ENCODE data around the gene ANKRD13D.

DNA sequence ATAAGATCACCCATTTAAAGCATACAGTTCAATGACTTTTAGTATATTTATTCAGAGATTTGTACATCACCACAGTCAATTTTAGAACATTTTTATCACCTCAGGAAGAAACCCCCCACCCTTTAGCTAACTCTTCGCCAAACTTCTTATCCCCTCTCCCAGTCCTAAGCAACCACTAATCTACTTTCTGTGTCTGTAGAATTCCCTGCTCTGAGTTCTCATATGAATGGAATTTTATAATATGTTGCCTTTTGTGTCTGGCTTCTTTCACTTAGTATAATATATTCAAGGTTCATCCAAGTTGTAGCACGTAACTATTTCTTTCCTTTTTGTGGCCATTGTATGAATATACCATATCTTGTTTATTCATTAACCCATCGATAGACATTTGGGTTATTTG lies 3.6 kb downstream of the ANKRD13D start:
- TF ChIP-seq POLR2AphosphoS5 (IDR thresholded peaks at IDR 0.05; ENCODE audit: low read depth, low read length) (no peak), YY1 (IDR thresholded peaks at IDR 0.05; ENCODE audit: low read depth) (no peak), NRF1 (IDR thresholded peaks at IDR 0.05; ENCODE audit: low read depth, low read length) (no peak), GATA2 (CRISPR knock-in tag; IDR thresholded peaks at IDR 0.05) (no peak), REST (IDR thresholded peaks at IDR 0.05; ENCODE audit: low read depth, low read length) (no peak), PBX3 (IDR thresholded peaks at IDR 0.05) (no peak), SMC3 (IDR thresholded peaks at IDR 0.05; ENCODE audit: low read depth, low read length) (no peak), FOXM1 (IDR thresholded peaks at IDR 0.05; ENCODE audit: low read depth) (no peak), EP300 (IDR thresholded peaks at IDR 0.05; ENCODE audit: borderline replicate concordance in 1 of 2, low read depth in 1 of 2, low read length in 1 of 2) (no peak), JUND (IDR thresholded peaks at IDR 0.05) (no peak)
- TF ChIP-seq, protein P1, sequence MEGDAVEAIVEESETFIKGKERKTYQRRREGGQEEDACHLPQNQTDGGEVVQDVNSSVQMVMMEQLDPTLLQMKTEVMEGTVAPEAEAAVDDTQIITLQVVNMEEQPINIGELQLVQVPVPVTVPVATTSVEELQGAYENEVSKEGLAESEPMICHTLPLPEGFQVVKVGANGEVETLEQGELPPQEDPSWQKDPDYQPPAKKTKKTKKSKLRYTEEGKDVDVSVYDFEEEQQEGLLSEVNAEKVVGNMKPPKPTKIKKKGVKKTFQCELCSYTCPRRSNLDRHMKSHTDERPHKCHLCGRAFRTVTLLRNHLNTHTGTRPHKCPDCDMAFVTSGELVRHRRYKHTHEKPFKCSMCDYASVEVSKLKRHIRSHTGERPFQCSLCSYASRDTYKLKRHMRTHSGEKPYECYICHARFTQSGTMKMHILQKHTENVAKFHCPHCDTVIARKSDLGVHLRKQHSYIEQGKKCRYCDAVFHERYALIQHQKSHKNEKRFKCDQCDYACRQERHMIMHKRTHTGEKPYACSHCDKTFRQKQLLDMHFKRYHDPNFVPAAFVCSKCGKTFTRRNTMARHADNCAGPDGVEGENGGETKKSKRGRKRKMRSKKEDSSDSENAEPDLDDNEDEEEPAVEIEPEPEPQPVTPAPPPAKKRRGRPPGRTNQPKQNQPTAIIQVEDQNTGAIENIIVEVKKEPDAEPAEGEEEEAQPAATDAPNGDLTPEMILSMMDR (IDR thresholded peaks at IDR 0.05), result no peak
- TF ChIP-seq, protein P2, sequence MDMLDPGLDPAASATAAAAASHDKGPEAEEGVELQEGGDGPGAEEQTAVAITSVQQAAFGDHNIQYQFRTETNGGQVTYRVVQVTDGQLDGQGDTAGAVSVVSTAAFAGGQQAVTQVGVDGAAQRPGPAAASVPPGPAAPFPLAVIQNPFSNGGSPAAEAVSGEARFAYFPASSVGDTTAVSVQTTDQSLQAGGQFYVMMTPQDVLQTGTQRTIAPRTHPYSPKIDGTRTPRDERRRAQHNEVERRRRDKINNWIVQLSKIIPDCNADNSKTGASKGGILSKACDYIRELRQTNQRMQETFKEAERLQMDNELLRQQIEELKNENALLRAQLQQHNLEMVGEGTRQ (IDR thresholded peaks at IDR 0.05; ENCODE audit: borderline replicate concordance, low read depth, low read length), result no peak

Measured in SK-N-SH (cell line).